ENCODE measurements around the gene COQ8A.

COQ8A gene

DNA sequence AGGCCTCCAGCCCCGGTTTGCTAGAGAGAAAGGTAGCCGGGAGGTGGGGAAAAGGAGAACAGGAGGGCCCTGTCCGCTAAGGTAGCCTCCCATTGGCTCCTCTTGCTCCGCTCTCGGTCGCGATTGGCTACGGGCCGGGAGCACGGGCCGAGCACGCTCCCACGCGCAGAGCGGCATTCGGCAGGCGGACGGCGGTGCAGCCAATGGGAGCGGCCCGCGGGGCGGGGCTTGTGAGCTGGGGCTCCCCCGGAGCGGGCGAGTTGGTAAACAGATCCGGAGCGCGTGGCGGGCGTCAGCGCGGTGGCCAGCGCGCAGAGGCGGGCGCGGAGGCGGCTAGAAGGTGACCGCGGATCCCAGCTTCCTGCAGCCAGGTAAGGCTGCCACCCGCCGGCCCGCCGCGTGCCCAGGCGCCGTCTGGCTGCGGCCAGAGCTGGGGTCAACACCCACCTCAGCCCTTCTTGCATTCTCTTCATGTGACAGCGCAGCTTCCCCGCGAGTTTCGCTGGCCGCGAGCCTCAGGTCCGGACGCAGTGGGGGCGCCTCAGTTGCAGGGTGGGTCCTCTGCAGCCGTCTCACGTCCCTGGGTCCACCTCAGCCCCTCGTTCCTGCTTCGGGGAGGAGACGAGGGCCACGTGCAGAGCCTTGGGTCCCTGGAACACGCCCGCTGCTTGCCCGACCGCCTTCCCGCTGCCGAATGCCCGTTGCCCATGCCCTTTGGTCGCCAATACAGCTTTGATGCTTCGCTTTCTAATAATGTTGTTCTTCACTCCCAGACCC lies at the start of gene COQ8A:
TSS of gene COQ8A (plus strand) at position 266 of the 777 bp plus-strand sequence. CDS start 21,092 bp downstream, outside the sequence.
- peak; percentile 99 for DNase-seq (ENCODE audit: extremely low read depth, low read depth)
- TF ChIP-seq, protein P1, sequence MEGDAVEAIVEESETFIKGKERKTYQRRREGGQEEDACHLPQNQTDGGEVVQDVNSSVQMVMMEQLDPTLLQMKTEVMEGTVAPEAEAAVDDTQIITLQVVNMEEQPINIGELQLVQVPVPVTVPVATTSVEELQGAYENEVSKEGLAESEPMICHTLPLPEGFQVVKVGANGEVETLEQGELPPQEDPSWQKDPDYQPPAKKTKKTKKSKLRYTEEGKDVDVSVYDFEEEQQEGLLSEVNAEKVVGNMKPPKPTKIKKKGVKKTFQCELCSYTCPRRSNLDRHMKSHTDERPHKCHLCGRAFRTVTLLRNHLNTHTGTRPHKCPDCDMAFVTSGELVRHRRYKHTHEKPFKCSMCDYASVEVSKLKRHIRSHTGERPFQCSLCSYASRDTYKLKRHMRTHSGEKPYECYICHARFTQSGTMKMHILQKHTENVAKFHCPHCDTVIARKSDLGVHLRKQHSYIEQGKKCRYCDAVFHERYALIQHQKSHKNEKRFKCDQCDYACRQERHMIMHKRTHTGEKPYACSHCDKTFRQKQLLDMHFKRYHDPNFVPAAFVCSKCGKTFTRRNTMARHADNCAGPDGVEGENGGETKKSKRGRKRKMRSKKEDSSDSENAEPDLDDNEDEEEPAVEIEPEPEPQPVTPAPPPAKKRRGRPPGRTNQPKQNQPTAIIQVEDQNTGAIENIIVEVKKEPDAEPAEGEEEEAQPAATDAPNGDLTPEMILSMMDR (IDR thresholded peaks at IDR 0.05; ENCODE audit: low read depth, low read length), result no peak

DNA sequence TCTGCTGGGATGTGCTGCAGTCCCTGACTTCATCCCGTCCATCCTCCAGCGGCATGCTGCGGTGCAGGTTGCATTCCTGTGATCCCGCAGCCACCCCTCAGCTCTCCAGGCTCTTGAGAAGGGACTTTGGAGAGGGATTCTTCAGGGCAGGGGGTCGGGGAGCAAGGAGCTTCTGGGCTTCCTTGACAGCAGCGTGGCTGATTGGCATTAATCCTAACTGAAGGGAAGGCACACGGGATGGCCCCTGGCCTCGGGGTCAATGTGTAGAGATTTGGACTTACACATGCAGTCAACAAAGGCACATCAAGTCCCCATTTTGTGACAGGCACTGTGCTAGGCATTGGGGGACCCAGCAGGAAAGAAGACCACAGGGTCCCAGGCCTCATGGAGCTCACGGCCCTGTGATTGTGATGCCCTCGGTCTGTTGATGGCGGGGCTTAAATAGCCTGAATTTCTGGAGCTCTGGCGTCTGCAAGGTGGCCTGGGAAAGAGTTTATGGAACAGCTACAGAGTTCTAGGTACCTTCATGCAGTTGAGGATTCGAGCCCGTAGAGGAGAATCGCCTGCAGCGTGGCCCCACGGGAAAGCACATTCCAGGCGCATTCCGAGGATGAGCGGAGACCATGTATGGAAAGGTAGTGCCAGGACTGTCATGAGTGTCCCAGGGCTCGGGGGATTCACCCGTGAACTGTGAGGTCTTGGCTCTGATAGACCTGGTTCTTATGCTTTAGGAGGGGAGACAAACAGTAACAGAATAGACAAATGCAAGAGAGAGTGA lies 49.6 kb upstream of the COQ8A start:
- TF ChIP-seq, protein P1 (IDR thresholded peaks at IDR 0.05; ENCODE audit: low read depth, low read length), result no peak
- DNase-seq (ENCODE audit: extremely low read depth, low read depth), result no peak

DNA sequence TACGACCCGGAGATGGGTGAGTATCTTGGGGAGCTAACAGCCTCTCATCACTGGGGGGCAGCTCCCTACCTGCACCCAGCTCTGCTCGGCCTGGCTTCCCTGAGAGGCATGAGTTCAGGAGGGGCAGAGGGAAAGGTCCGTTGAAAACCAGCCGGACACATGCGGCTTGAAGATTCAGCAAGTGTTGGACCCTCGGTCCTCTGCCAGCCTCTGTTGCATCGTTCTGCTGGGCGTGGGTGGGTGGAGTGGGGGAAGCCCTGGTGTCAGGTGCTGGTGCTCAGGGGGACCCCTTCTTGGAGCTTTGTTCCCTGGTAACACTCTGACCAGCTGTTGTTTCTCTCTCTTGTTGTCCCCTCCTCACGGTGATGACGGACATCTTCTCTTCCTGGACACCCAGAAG lies 48.7 kb upstream of the COQ8A start:
- no peak for DNase-seq (ENCODE audit: extremely low read depth, low read depth)
- TF ChIP-seq, protein P1 (IDR thresholded peaks at IDR 0.05; ENCODE audit: low read depth, low read length), result no peak

DNA sequence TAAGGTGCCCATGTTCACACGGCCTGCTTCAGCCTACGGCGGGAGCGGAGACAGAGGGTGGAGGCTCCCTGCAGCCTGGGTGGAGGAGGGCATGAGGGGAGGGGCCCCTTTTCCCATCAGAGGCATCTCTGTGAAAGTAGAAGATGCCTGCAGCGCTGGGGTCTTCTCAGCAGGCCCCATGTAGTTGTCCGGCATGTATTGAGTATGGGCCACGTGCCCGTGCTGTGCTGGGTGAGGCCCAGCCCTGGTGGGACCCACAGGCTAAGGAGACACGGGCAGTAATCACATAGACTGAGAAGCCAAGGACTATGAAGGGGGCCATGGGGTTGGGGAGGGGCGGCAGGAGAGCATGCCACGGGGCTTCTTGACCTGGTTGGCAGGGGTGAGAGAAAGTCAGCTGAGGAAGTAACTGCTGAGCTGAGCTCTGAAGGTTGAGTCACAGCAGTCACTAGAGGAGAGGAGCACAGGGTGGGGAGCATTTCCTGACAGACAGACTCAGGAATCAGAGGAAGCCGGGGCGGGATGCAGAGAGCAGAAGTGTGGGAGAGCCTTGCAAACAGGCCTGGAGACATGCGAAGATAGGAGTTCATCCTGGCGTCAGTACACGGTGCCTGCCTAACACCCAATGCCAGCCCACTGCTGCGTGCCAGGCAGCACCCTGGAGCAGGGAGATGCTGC lies 48.1 kb upstream of the COQ8A start:
- TF ChIP-seq, protein P1 (IDR thresholded peaks at IDR 0.05; ENCODE audit: low read depth, low read length), result no peak
- no peak for DNase-seq (ENCODE audit: extremely low read depth, low read depth)

DNA sequence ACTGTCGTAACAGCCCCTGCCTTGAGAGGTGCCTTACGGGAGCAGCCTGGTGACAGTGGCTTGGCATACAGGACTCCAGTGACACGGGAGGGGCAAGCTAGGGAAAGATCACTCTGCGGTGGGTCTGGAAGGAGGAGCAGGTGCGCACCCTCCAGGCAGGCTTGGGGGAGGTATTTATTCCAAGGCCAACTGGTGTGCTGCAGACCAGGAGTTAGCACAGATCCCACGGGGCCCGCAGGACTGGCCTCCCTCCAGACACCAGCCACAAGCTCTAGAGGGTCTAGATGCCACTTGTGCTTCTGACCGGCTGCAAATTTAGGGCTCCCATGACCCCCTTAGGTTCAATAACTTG lies 47.6 kb upstream of the COQ8A start:
- TF ChIP-seq, protein P1 (IDR thresholded peaks at IDR 0.05; ENCODE audit: low read depth, low read length), result no peak

DNA sequence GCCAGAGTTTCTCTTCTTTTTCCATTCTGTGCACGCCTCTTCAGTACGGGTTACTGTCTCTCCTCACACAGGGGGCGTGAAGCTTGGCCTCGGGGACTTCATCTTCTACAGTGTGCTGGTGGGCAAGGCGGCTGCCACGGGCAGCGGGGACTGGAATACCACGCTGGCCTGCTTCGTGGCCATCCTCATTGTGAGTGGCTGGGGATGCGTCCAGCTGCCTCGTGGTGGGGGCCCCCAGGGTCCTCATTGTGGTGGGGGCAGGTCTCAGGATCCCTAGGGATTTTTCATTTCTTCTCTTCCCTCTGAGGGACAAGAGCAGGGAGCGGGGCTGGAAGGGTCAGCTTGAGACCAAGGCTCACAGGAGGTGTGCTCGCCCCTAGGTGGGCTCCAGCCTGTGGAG lies 46.2 kb upstream of the COQ8A start:
- DNase-seq (ENCODE audit: extremely low read depth, low read depth), result no peak
- TF ChIP-seq, protein P1 (IDR thresholded peaks at IDR 0.05; ENCODE audit: low read depth, low read length), result no peak

More for the DNA sequence above, 47.6 kb upstream of the COQ8A start:
- no peak for DNase-seq (ENCODE audit: extremely low read depth, low read depth)
